ENCODE data around the gene OSBPL7. TPM values are rescaled to one million over a fixed set of nuclear protein-coding genes. Genes with fewer than 3 reads are reported as not detected.
A peak's percentile ranks its signal among the peaks of the same experiment; 100 is the strongest.

Gene OSBPL7
- total RNA-seq, 4 donors from 2014 or later = 0.89 to 4.6 (median 1.6) TPM

DNA sequence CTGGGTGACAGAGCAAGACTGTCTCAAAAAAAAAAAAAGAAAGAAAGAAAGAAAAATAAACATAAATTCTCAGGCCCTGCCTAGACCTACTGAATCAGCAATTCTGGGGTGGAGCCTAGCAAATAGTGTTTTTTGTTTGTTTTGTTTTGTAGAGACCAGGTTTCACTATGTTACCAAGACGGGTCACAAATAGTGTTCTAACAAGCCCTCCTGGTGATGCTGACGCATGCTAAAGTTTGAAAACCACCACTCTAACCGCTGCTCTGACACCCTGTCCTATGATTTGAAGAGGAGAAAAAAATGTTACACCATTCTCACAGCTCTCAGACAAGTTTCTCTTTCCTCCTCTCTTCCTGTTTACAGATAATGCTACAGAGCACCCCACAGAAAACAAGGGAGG is 8.3 kb upstream of the OSBPL7 start:
- Histone ChIP-seq H3K4me1 (peaks cover 15 to 22% of the 10 kb centered on the region in 2 donors), H3K27ac (peak overlapping the region in 1 of 4 donors; percentile 73), H3K27me3 (no peaks in the 10 kb centered on the region), H3K9me3 (no peaks in the 10 kb centered on the region), H3K4me3 (no peak overlapping the region), H3K36me3 (peaks cover 0 to 40% of the 10 kb centered on the region in 2 donors)
- TF ChIP-seq POLR2A (IDR thresholded peaks at IDR 0.05) (no peak), CTCF (IDR thresholded peaks at IDR 0.05 in 4 of 5, conservative IDR thresholded peaks at IDR 0.05 in 1 of 5) (no peak)
- intact Hi-C loops (cut with DNase I; ENCODE audit: low total_unique reads) = loop anchor here (2.0 kb wide), 2 partner anchors 65 to 141 kb away; partner anchors contain the start of gene CDK5RAP3
- no peak for DNase-seq
- in situ Hi-C loops (cut with MboI; ENCODE audit: low sequenced_read_pairs in 4 of 4) = loop anchor here in 1 of 4 donors (25.0 kb wide), 1 partner anchor 307 kb away; no protein-coding TSS in a partner anchor
- ATAC-seq = no peak

- ATAC-seq (no peak), DNase-seq (no peak)
- Histone ChIP-seq H3K36me3 (peaks cover 0 to 54% of the 10 kb centered on the region in 2 donors), H3K9me3 (no peaks in the 10 kb centered on the region), H3K27ac (no peak overlapping the region), H3K4me1 (peaks cover 21 to 28% of the 10 kb centered on the region in 2 donors), H3K4me3 (no peak overlapping the region), H3K27me3 (no peaks in the 10 kb centered on the region)
- intact Hi-C loops (cut with DNase I; ENCODE audit: low total_unique reads) (no loop called here), in situ Hi-C loops (cut with MboI; ENCODE audit: low sequenced_read_pairs in 4 of 4) (no loop called here)
- no peak for TF ChIP-seq POLR2A (IDR thresholded peaks at IDR 0.05)
- no peak for TF ChIP-seq CTCF (IDR thresholded peaks at IDR 0.05 in 4 of 5, conservative IDR thresholded peaks at IDR 0.05 in 1 of 5)
Observed at GRCh38 chr17:47823519-47823918, 1.9 kb upstream of the OSBPL7 start.

DNA sequence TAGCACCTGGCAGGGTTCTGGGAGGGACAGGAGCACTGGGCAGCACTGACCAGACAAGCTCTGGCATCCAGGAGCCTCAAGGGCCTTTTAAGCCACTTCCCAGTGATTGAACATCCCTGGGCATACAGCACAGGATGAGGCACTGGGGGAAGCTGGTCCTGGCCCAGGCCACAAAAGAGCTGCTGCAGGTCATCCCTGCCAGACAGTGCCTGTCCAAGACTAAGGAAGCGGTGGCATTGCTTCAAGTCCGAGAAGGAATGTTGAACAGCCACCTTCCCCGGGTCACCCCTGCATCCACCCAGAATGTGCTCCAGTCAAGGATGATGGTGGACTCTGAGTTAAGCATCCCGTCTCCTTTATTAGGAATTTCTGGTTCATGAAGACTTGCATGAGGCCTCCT is 1.2 kb upstream of the OSBPL7 start:
- no peak for ATAC-seq
- intact Hi-C loops (cut with DNase I; ENCODE audit: low total_unique reads) (no loop called here), in situ Hi-C loops (cut with MboI; ENCODE audit: low sequenced_read_pairs in 4 of 4) (no loop called here)
- no peak for DNase-seq
- H3K9me3 ChIP-seq = no peaks in the 10 kb centered on the region
- H3K36me3 ChIP-seq = peaks cover 0 to 48% of the 10 kb centered on the region in 2 donors
- peaks cover 21 to 28% of the 10 kb centered on the region in 2 donors for H3K4me1 ChIP-seq
- H3K4me3 ChIP-seq = no peak overlapping the region
- TF ChIP-seq POLR2A (IDR thresholded peaks at IDR 0.05) (no peak), CTCF (IDR thresholded peaks at IDR 0.05 in 4 of 5, conservative IDR thresholded peaks at IDR 0.05 in 1 of 5) (no peak)
- H3K27me3 ChIP-seq = no peaks in the 10 kb centered on the region
- H3K27ac ChIP-seq = peak overlapping the region in 3 of 4 donors; percentile 76 to 81 (median 78)

DNA sequence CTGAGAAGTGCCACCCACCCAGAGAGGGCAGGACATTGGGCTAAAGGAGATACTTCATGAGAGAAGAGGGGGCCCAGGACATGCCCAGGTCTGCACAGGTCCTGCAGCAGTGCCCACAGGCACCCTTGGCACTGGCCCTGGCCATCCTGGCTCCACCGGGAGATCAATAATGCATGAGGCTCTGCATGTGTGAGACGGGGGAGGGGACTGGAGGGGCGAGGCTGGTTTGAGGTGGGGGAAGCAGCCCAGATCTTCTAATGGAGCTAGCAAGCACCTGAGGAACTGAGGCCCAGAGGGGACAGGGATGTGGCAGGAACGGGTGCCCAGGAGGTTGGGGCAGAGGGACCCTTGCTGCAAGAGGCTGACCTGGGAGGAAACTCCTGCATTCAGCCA is 567 bp downstream of the OSBPL7 start:
- TF ChIP-seq POLR2A (IDR thresholded peaks at IDR 0.05) (no peak), CTCF (IDR thresholded peaks at IDR 0.05 in 4 of 5, conservative IDR thresholded peaks at IDR 0.05 in 1 of 5) (no peak)
- H3K27ac ChIP-seq = peak overlapping the region; percentile 69 to 81 (median 77)
- DNase-seq (no peak), ATAC-seq (peak; percentile 5 to 7)
- no peaks in the 10 kb centered on the region for H3K27me3 ChIP-seq
- H3K4me1 ChIP-seq = peaks cover 21 to 28% of the 10 kb centered on the region in 2 donors
- peak overlapping the region; percentile 51 to 64 (median 56) for H3K4me3 ChIP-seq
- in situ Hi-C loops (cut with MboI; ENCODE audit: low sequenced_read_pairs in 4 of 4) = no loop called here
- intact Hi-C loops (cut with DNase I; ENCODE audit: low total_unique reads) = no loop called here
- no peaks in the 10 kb centered on the region for H3K9me3 ChIP-seq
- peaks cover 0 to 36% of the 10 kb centered on the region in 2 donors for H3K36me3 ChIP-seq
